Measurements from ENCODE around the gene THSD8. TPM values are rescaled to one million over a fixed set of nuclear protein-coding genes. Genes with fewer than 3 reads are reported as not detected.

THSD8 gene
- total RNA-seq, 1 experiment from 2014 or later = 14.0 TPM

- CTCF ChIA-PET = interaction anchor here (0.6 to 3.0 kb wide), 5 partner anchors 8 to 96 kb away, joined by 3 to 17 read pairs (median 8); partner anchors contain the start of gene JUNB
- Mint-ChIP-seq H3K36me3 (ENCODE audit: insufficient read depth, unreplicated experiment) (peaks cover 52% of the 10 kb centered on the region), H3K27ac (ENCODE audit: unreplicated experiment) (peak overlapping the region; percentile 93), H3K4me3 (ENCODE audit: low read depth, unreplicated experiment) (peak overlapping the region; percentile 76), H3K9me3 (ENCODE audit: low read depth, unreplicated experiment) (no peaks in the 10 kb centered on the region), H3K4me1 (ENCODE audit: low read depth, unreplicated experiment) (peaks cover 20% of the 10 kb centered on the region), H3K27me3 (ENCODE audit: unreplicated experiment) (no peaks in the 10 kb centered on the region)
- peak; percentile 79 for TF ChIP-seq CTCF (IDR thresholded peaks at IDR 0.05; ENCODE audit: unreplicated experiment)
- DNase-seq = peak; percentile 87
- intact Hi-C loops (cut with micrococcal nuclease; ENCODE audit: unreplicated experiment) = loop anchor here (1.0 kb wide), 1 partner anchor 18 kb away; no protein-coding TSS in a partner anchor
- BruUV-seq (replicated peaks) = no TSS peak
Observed at GRCh38 chr19:12777217-12778016, 24.5 kb upstream of the THSD8 start.

DNA sequence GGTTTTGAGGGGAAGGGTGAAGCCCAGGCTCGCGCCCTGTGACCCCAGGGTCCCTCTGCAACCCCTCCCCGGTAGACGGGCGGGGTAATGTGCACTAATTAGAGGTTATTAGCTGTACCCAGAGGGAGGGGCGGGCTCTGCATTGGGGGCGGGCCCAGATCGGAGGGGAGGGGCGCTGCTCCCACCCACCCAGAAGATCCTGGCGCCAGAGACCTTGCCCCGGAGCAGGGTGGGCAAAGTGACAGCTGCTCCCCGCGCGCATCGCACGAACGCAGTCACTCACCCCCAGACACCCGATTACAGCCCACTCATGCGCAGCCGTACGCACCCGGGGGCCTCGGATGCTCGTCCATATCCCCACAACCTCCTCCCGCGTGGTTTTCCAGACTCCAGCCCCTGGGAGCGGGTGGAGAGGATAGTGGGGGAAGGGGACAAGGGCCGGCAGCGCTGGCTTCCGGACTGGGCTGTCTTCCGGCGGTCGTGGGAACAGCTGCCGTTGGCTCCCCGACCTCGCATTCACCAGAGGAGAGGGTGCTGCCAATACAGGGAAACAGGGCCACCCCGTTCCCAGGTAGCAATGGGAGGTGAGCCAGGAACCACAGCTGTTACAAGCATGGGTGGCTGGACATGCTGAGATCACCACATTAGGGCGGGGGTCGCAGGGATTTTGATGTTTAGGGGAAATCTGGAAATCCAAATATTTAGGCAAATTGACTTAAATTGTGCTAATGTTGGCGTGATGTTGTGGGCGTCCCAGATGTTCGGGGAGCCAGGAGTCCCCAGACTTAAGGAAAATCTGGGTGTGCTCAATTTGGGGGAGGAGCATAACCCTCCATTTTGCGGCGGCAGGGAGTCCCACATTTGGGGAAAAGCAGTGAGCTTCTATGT lies 23.6 kb upstream of the THSD8 start:
- Mint-ChIP-seq H3K4me1 (ENCODE audit: low read depth, unreplicated experiment) (peaks cover 17% of the 10 kb centered on the region), H3K27ac (ENCODE audit: unreplicated experiment) (peak overlapping the region; percentile 93), H3K36me3 (ENCODE audit: insufficient read depth, unreplicated experiment) (peaks cover 52% of the 10 kb centered on the region), H3K4me3 (ENCODE audit: low read depth, unreplicated experiment) (peak overlapping the region; percentile 76), H3K9me3 (ENCODE audit: low read depth, unreplicated experiment) (no peaks in the 10 kb centered on the region), H3K27me3 (ENCODE audit: unreplicated experiment) (no peaks in the 10 kb centered on the region)
- no TSS peak for BruUV-seq (replicated peaks)
- CTCF ChIA-PET = interaction anchor here (0.6 to 3.0 kb wide), 6 partner anchors 9 to 95 kb away, joined by 3 to 17 read pairs (median 6); partner anchors contain the start of gene JUNB
- intact Hi-C loops (cut with micrococcal nuclease; ENCODE audit: unreplicated experiment) = no loop called here
- DNase-seq = peak; percentile 55
- no peak for TF ChIP-seq CTCF (IDR thresholded peaks at IDR 0.05; ENCODE audit: unreplicated experiment)

GRCh38 chr19:12778905-12779161 lies 23.0 kb upstream of the THSD8 start:
- Mint-ChIP-seq H3K4me3 (ENCODE audit: low read depth, unreplicated experiment) (peak overlapping the region; percentile 76), H3K36me3 (ENCODE audit: insufficient read depth, unreplicated experiment) (peaks cover 46% of the 10 kb centered on the region), H3K27ac (ENCODE audit: unreplicated experiment) (peak overlapping the region; percentile 93), H3K27me3 (ENCODE audit: unreplicated experiment) (no peaks in the 10 kb centered on the region), H3K9me3 (ENCODE audit: low read depth, unreplicated experiment) (no peaks in the 10 kb centered on the region), H3K4me1 (ENCODE audit: low read depth, unreplicated experiment) (peaks cover 12% of the 10 kb centered on the region)
- CTCF ChIA-PET = interaction anchor here (0.7 to 2.9 kb wide), 3 partner anchors 10 to 69 kb away, joined by 3 to 17 read pairs (median 5); partner anchors contain the start of gene JUNB
- BruUV-seq (replicated peaks) = TSS peak; percentile 86
- TF ChIP-seq CTCF (IDR thresholded peaks at IDR 0.05; ENCODE audit: unreplicated experiment) = no peak
- DNase-seq = no peak
- intact Hi-C loops (cut with micrococcal nuclease; ENCODE audit: unreplicated experiment) = no loop called here

DNA sequence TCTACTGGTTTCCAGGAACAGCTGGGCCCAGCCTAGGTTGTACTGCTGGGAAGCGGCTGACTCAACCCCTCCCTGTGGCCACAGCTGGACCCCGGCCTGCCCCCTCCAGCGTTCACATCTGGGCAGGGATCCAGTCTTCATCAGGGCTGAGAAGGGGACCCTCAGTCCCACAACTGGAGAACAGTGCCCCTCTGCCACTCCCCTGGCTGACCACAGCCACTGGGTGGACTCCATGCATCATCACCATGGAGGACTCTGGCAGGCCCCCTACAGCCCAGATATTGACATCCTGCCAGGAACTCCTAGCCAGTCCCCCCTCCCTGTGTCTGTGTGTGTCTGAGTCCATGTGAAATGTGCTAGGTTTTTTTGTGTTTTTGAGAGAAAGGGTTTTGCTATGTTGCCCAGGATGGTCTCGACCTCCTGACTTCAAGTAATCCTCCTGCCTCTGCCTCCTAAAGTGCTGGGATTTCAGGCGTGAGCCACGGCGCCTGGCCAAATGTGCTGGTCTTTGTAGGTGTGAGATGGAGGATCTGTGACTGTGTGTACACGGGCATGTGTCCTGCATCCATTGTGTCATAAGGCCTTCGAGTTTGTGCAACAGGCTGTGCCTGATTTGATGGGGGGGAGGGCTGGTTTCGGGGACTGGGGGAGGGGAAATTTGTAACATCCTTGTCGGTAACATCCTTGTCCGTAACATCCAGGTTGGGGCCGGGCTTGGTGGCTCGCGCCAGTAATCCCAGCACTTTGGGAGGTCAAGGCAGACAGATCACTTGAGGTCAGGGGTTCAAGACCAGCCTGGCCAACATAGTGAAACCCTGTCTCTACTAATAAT lies 22.5 kb upstream of the THSD8 start:
- intact Hi-C loops (cut with micrococcal nuclease; ENCODE audit: unreplicated experiment) = no loop called here
- Mint-ChIP-seq H3K4me3 (ENCODE audit: low read depth, unreplicated experiment) (peak overlapping the region; percentile 76), H3K27ac (ENCODE audit: unreplicated experiment) (peak overlapping the region; percentile 64), H3K4me1 (ENCODE audit: low read depth, unreplicated experiment) (peaks cover 8% of the 10 kb centered on the region), H3K27me3 (ENCODE audit: unreplicated experiment) (no peaks in the 10 kb centered on the region), H3K9me3 (ENCODE audit: low read depth, unreplicated experiment) (no peaks in the 10 kb centered on the region), H3K36me3 (ENCODE audit: insufficient read depth, unreplicated experiment) (peaks cover 41% of the 10 kb centered on the region)
- BruUV-seq (replicated peaks) = no TSS peak
- peak; percentile 9 for DNase-seq
- no peak for TF ChIP-seq CTCF (IDR thresholded peaks at IDR 0.05; ENCODE audit: unreplicated experiment)
- CTCF ChIA-PET = interaction anchor here (2.9 kb wide), 1 partner anchor 13 kb away, joined by 17 read pairs; the partner anchor contains the start of gene JUNB

All from Calu3 (cell line).